ENCODE results near the gene TESK2. TPM values are rescaled to one million over a fixed set of nuclear protein-coding genes. Genes with fewer than 3 reads are reported as not detected.

Gene TESK2
- total and polyA plus RNA-seq, 2 of the 13 experiments (the other 11 are each of a cell fraction or from before 2014, with no cell fraction given), result 5.5 to 9.6 TPM

- TF ChIP-seq LRRFIP1 (CRISPR knock-in tag; conservative IDR thresholded peaks at IDR 0.05) (no peak), TBL1XR1 (IDR thresholded peaks at IDR 0.05; ENCODE audit: borderline replicate concordance, low read length, partially characterized antibody) (no peak), RNF2 (conservative IDR thresholded peaks at IDR 0.05; ENCODE audit: low read depth) (no peak), ZNF3 (CRISPR knock-in tag; IDR thresholded peaks at IDR 0.05) (no peak), ZNF512B (CRISPR knock-in tag; IDR thresholded peaks at IDR 0.05; ENCODE audit: borderline replicate concordance) (peak; percentile 80; the same call in 1 of the 2 replicates), FIP1L1 (IDR thresholded peaks at IDR 0.05; ENCODE audit: borderline replicate concordance, insufficient read depth, low read depth, low read length) (no peak; the same call in 1 of the 2 replicates), ARNT2 (CRISPR knock-in tag; IDR thresholded peaks at IDR 0.05; ENCODE audit: low read depth) (peak; percentile 51; the same call in 1 of the 2 replicates), ZBTB39 (CRISPR knock-in tag; IDR thresholded peaks at IDR 0.05) (no peak), ZNF317 (CRISPR knock-in tag; IDR thresholded peaks at IDR 0.05) (peak; percentile 71), ZNF724P (CRISPR knock-in tag; IDR thresholded peaks at IDR 0.05; ENCODE audit: borderline replicate concordance) (no peak; the same call in 1 of the 2 replicates)
- TF ChIP-seq, protein P1, sequence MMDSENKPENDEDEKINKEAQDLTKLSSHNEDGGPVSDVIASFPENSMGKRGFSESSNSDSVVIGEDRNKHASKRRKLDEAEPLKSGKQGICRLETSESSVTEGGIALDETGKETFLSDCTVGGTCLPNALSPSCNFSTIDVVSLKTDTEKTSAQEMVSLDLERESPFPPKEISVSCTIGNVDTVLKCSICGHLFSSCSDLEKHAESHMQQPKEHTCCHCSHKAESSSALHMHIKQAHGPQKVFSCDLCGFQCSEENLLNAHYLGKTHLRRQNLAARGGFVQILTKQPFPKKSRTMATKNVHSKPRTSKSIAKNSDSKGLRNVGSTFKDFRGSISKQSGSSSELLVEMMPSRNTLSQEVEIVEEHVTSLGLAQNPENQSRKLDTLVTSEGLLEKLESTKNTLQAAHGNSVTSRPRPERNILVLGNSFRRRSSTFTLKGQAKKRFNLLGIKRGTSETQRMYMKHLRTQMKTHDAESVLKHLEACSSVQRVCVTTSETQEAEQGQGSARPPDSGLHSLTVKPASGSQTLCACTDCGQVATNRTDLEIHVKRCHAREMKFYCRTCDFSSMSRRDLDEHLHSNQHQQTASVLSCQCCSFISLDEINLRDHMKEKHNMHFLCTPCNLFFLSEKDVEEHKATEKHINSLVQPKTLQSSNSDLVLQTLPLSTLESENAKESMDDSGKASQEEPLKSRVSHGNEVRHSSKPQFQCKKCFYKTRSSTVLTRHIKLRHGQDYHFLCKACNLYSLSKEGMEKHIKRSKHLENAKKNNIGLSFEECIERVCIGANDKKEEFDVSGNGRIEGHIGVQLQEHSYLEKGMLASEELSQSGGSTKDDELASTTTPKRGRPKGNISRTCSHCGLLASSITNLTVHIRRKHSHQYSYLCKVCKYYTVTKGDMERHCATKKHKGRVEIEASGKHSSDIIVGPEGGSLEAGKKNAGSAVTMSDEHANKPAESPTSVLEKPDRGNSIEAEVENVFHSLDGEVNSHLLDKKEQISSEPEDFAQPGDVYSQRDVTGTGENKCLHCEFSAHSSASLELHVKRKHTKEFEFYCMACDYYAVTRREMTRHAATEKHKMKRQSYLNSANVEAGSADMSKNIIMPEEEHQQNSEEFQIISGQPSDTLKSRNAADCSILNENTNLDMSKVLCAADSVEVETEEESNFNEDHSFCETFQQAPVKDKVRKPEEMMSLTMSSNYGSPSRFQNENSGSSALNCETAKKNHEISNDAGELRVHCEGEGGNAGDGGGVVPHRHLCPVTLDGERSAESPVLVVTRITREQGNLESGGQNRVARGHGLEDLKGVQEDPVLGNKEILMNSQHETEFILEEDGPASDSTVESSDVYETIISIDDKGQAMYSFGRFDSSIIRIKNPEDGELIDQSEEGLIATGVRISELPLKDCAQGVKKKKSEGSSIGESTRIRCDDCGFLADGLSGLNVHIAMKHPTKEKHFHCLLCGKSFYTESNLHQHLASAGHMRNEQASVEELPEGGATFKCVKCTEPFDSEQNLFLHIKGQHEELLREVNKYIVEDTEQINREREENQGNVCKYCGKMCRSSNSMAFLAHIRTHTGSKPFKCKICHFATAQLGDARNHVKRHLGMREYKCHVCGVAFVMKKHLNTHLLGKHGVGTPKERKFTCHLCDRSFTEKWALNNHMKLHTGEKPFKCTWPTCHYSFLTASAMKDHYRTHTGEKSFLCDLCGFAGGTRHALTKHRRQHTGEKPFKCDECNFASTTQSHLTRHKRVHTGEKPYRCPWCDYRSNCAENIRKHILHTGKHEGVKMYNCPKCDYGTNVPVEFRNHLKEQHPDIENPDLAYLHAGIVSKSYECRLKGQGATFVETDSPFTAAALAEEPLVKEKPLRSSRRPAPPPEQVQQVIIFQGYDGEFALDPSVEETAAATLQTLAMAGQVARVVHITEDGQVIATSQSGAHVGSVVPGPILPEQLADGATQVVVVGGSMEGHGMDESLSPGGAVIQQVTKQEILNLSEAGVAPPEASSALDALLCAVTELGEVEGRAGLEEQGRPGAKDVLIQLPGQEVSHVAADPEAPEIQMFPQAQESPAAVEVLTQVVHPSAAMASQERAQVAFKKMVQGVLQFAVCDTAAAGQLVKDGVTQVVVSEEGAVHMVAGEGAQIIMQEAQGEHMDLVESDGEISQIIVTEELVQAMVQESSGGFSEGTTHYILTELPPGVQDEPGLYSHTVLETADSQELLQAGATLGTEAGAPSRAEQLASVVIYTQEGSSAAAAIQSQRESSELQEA (CRISPR knock-in tag; IDR thresholded peaks at IDR 0.05; ENCODE audit: not compliant biosample characterization), result no peak
Observed at GRCh38 chr1:45303520-45304310, 187.2 kb downstream of the TESK2 start (continued).
